NCI-H2171 treated with DMSO at 0.1 percent for 48 hours (cell line): ENCODE results near the gene FXR2.

Source experiments
- DNase-seq: peaks from one replicate; lab custom pipeline; 2025; lab: John Stamatoyannopoulos, UW

FXR2 gene

DNA sequence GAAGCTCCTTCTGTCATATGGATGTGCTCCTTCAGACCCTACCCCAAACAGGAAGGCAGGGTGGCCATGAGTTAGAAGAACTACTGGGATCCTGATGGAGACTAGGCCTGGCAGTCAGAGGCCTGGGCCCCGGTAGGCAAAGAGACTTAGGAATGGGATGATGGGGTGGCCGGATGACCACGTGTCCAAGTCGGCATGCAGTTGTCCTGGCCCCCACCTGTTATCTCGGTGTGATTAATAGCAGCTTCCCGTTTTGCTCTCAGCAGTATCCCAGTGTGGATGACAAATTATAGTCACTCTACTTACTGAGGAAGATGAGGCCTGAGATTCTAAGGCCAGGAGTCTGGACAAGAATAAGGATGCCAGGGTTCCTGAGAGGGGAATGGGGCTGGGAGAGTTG, 64.4 kb downstream of the FXR2 start:
- DNase-seq: no peak

DNA sequence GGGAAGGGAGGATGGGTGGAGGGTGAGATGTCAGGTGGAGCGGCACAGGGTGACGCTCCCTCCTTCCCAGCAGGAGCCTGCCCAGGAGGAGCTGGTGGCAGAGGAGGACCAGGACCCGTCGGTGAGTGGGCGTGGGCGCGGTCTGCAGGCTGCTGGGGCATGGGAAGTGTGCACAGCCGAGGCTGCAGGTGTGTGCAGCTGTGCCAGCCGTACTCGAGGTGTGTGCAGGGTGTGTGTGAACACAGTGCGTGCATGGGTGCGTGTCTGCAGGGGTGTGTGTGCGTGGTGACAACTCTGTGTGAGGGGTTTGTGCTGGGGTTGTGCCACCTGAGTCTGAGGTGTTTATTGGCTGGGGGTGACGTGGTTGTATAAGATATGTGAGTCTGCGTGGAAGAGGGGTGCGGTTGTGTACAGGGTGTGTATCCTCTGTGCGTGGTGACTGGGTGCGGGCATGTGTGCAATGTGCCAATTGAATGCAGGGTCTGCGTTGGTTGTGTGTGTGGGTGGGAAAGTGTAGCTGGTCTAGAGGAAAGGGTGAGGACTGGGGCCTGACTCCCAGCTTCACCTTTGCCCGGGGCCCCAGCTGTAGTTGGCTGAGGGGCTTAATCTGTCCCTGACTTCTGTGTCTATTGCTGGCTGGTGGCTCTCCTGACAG, 65.2 kb downstream of the FXR2 start:
- DNase-seq: no peak

DNA sequence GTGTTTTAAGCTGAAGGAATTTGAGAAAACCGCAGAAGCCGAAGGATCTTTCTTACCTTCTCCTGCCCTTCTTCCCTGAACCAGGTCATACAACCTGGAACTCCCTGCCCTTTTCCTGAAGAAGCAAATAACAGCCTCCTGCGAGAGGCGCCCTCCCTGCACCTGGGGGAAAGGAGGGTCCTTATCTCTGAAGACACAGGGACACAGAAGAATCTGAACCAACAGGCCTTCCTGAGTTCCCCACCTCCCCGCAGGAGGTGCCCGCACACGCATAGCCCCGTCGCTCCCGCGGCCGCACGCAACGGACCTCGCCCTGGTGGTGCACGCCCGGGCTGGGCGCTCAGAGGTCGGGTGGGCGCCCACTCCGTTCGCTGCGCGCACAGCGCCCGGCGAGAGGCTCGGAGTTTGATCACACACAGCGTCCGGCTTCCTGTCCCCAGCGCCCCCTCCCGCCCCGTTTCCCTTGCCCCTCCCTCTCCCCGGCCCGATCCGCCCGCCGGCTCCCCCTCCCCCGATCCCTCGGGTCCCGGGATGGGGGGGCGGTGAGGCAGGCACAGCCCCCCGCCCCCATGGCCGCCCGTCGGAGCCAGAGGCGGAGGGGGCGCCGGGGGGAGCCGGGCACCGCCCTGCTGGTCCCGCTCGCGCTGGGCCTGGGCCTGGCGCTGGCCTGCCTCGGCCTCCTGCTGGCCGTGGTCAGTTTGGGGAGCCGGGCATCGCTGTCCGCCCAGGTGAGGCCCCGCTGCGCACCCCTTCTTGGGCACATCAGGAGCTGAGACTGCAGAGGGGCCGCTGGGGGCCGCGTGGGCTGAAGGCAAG, 65.9 kb downstream of the FXR2 start, which contains the start of gene TNFSF12:
TSS of gene TNFSF12 (plus strand) at position 474 of the 816 bp plus-strand sequence. CDS start at position 570, 96 bp downstream.
- no peak for DNase-seq

DNA sequence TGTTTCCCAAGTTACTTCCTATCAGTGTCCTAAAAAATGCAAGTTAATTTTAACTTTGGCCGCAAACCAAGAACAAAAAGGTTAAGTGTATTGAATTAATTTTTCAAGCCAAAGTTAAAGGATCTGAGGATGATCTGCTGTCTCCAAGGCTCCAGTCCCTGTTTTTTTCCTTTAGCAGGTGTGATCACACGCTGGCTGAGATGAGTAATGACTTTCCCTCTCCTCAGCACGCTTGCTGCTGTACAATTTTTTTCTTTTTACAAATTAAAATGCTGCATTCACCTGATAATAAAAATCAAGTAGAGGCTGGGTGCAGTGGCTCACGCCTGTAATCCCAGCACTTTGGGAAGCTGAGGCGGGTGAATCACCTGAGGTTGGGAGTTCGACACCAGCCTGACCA, 69.8 kb downstream of the FXR2 start:
- no peak for DNase-seq
